Prostate gland (tissue), 2 donors: ENCODE measurements around the gene ATG12.
"Not testable (repeated sequence)": the region's sequence is repeated elsewhere in the genome, so short reads cannot be mapped to it uniquely, and the experiment has no call there.

Experiments
- CTCF ChIP-seq, 4 experiments: fragments of 200-600 bp in 2 of 4; fragments of 450-650 bp in 2 of 4; sonication (generic) in 2 of 4; IDR thresholded peaks; 1 replicate in 3 of 4; 2 replicates in 1 of 4; pipeline ENCODE4 v1.5.1; 2016 to 2019; ENCODE audit warnings: antibody characterized with exemption in 4 of 4, mild to moderate bottlenecking in 2 of 4, moderate library complexity in 2 of 4
- POLR2A ChIP-seq: fragments of 450-650 bp; IDR thresholded peaks from one replicate; pipeline ENCODE4 v1.6.1; 2016; ENCODE audit warnings: antibody characterized with exemption, mild to moderate bottlenecking
- POLR2AphosphoS5 ChIP-seq: sonication (generic); formaldehyde crosslinking; IDR thresholded peaks from one replicate; pipeline ENCODE4 v1.6.1; 2017; ENCODE audit warnings: antibody characterized with exemption

GRCh38 chr5:115885208-115885607, 43.8 kb upstream of the ATG12 start:
- TF ChIP-seq CTCF (IDR thresholded peaks at IDR 0.05); POLR2A; POLR2AphosphoS5: not testable (repeated sequence)
